Stimulated activated CD4-positive, alpha-beta T cell treated with anti-CD3 and anti-CD28 coated beads, Interleukin-1b, Interleukin-23, amount 100 ng/mL, for 4 hours (primary cell): Measurements from ENCODE around the gene TMEM174.
A peak's percentile ranks its signal among the peaks of the same experiment; 100 is the strongest.
"Not testable (repeated sequence)": the region's sequence is repeated elsewhere in the genome, so short reads cannot be mapped to it uniquely, and the experiment has no call there.

ENCODE experiments used
- DNase-seq, 2 donors: peaks; one replicate each; pipeline ENCODE4 v3.0.0-alpha.2; 2020; ENCODE audit warnings: low read depth in 2 of 2

Gene TMEM174

GRCh38 chr5:73193592-73193991 is 20.6 kb downstream of the TMEM174 start:
- DNase-seq: no peak

GRCh38 chr5:73196201-73196600 is 23.2 kb downstream of the TMEM174 start:
- DNase-seq: no peak

GRCh38 chr5:73197637-73198257 is 24.8 kb downstream of the TMEM174 start:
- no peak for DNase-seq

- no peak for DNase-seq
These were observed 26.0 kb downstream of the TMEM174 start for GRCh38 chr5:73198833-73199592.

GRCh38 chr5:73199671-73200070 is 26.7 kb downstream of the TMEM174 start:
- DNase-seq: no peak

- DNase-seq: peak; percentile 63 to 68
These were observed 28.8 kb downstream of the TMEM174 start for GRCh38 chr5:73201547-73202513.

- no peak for DNase-seq
These were observed 31.3 kb downstream of the TMEM174 start for GRCh38 chr5:73204332-73204731.

GRCh38 chr5:73204733-73205132 is 31.7 kb downstream of the TMEM174 start:
- no peak for DNase-seq

GRCh38 chr5:73205305-73205704 is 32.3 kb downstream of the TMEM174 start:
- no peak for DNase-seq

GRCh38 chr5:73207239-73207638 is 34.2 kb downstream of the TMEM174 start:
- DNase-seq: not testable (repeated sequence)

GRCh38 chr5:73209075-73209474 is 36.1 kb downstream of the TMEM174 start:
- DNase-seq: not testable (repeated sequence)

GRCh38 chr5:73212693-73213092 is 39.7 kb downstream of the TMEM174 start:
- not testable (repeated sequence) for DNase-seq

GRCh38 chr5:73213566-73213998 is 40.6 kb downstream of the TMEM174 start:
- DNase-seq: no peak

- no peak for DNase-seq
These were observed 41.3 kb downstream of the TMEM174 start for GRCh38 chr5:73214306-73214705.

- DNase-seq: no peak
These were observed 42.0 kb downstream of the TMEM174 start for GRCh38 chr5:73214996-73215395.

GRCh38 chr5:73215531-73215890 is 42.5 kb downstream of the TMEM174 start:
- no peak for DNase-seq

GRCh38 chr5:73215891-73216610 is 43.1 kb downstream of the TMEM174 start:
- peak; percentile 47 to 58 for DNase-seq

GRCh38 chr5:73218552-73219171 is 45.7 kb downstream of the TMEM174 start:
- DNase-seq: no peak

- DNase-seq: not testable (repeated sequence)
These were observed 46.3 kb downstream of the TMEM174 start for GRCh38 chr5:73219336-73219735.

- DNase-seq: no peak
These were observed 48.2 kb downstream of the TMEM174 start for GRCh38 chr5:73221161-73221560.

GRCh38 chr5:73221726-73222125 is 48.7 kb downstream of the TMEM174 start:
- no peak for DNase-seq
